Naive B cell (primary cell): Measurements from ENCODE around the gene HEY2. TPM values are rescaled to one million over a fixed set of nuclear protein-coding genes. Genes with fewer than 3 reads are reported as not detected.

Experiments
- polyA plus RNA-seq, 6 donors: library from polyadenylated mRNA; unstranded; fragments of 300-500 nt; fragmentation: Illumina TruSeq; gene quantifications; one replicate each; pipeline ENCODE4 v1.2.3, GENCODE V29; 2021; ENCODE audit warnings: low read depth in 6 of 6

HEY2 gene
- polyA plus RNA-seq, 6 donors from 2014 or later, result 0.17 to 0.48 (median 0.29) TPM; not detected in 3

Other genes starting within 250 kb of the HEY2 start
- 10 to 100 TPM in 1 of 6 donors, 1 to 10 TPM in 5; 1.6 to 10.9 (median 8.4) TPM for gene NCOA7, start 41.3 kb downstream of the HEY2 start, polyA plus RNA-seq
- gene HINT3, start 207.1 kb downstream of the HEY2 start, polyA plus RNA-seq, result 10 to 100 TPM; 12.1 to 17.8 (median 15.3) TPM
- 10 to 100 TPM in 1 of 6 donors, 1 to 10 TPM in 4, not detected in 1; 5.7 to 10.5 (median 8.9) TPM for gene TRMT11, start 236.9 kb downstream of the HEY2 start, polyA plus RNA-seq